ENCODE measurements around the gene KRT222.

- TF ChIP-seq CTCF (optimal IDR thresholded peaks at IDR 0.05 in 1 of 3, IDR thresholded peaks at IDR 0.05 in 1 of 3, conservative IDR thresholded peaks at IDR 0.05 in 1 of 3; ENCODE audit: extremely low read depth in 1 of 3, insufficient read depth in 2 of 3, low read length in 3 of 3): no peak
- no peak for TF ChIP-seq EZH2 (IDR thresholded peaks at IDR 0.05; ENCODE audit: low read length)
Observed at GRCh38 chr17:40702271-40702670, 37.3 kb upstream of the KRT222 start.
